Keratinocyte (primary cell): ENCODE measurements around the gene EPM2AIP1. TPM values are rescaled to one million over a fixed set of nuclear protein-coding genes. Genes with fewer than 3 reads are reported as not detected.

Source experiments
- DNase-seq: peaks from one replicate; pipeline ENCODE4 v3.0.0-alpha.2; 2011; ENCODE audit warnings: low read depth, missing footprints, low spot score
- FAIRE-seq: peaks from 2 replicates; lab custom pipeline; 2011; peaks lifted over from hg19 to GRCh38; lab: Jason Lieb, UNC
- H2AFZ ChIP-seq: 2 replicates; pipeline ENCODE4 v1.6.0; 2012; ENCODE audit warnings: low read length, control low read depth, inconsistent platforms; ENCODE audit not compliant: control insufficient read depth
- H3K27ac ChIP-seq: 2 replicates; pipeline ENCODE4 v1.5.1; 2011; ENCODE audit warnings: low read length; ENCODE audit not compliant: control insufficient read depth, insufficient read depth
- H3K27me3 ChIP-seq: 3 replicates; pipeline ENCODE4 v1.6.0; 2011; ENCODE audit warnings: low read length; ENCODE audit not compliant: control insufficient read depth, insufficient read depth; ENCODE audit errors: extremely low read depth
- H3K36me3 ChIP-seq, 2 experiments: 2 replicates in 1 of 2; 3 replicates in 1 of 2; pipeline ENCODE4 v1.5.1; 2011; ENCODE audit warnings: low read length in 2 of 2, mild to moderate bottlenecking in 1 of 2; ENCODE audit not compliant: control insufficient read depth in 2 of 2, insufficient read depth in 2 of 2; ENCODE audit errors: extremely low read depth in 1 of 2
- H3K4me1 ChIP-seq: 3 replicates; pipeline ENCODE4 v1.5.1; 2011; ENCODE audit warnings: low read length; ENCODE audit not compliant: control insufficient read depth, insufficient read depth; ENCODE audit errors: extremely low read depth
- H3K4me2 ChIP-seq: 3 replicates; pipeline ENCODE4 v1.6.0; 2011; ENCODE audit warnings: low read depth, low read length; ENCODE audit not compliant: control insufficient read depth, insufficient read depth; ENCODE audit errors: extremely low read depth
- H3K4me3 ChIP-seq, 3 experiments: fragments of 200-600 bp in 1 of 3; sonication (generic) in 1 of 3; 2 replicates in 2 of 3; 3 replicates in 1 of 3; pipeline ENCODE4 v1.5.1; 2011 to 2016; ENCODE audit warnings: low read length in 3 of 3, mild to moderate bottlenecking in 3 of 3, control low read depth in 2 of 3, inconsistent platforms in 1 of 3, low read depth in 1 of 3, mixed read lengths in 1 of 3, mixed run types in 1 of 3, moderate library complexity in 1 of 3; ENCODE audit not compliant: control insufficient read depth in 2 of 3, insufficient read depth in 2 of 3; ENCODE audit errors: extremely low read depth in 1 of 3
- H3K79me2 ChIP-seq: 2 replicates; pipeline ENCODE4 v1.6.0; 2012; ENCODE audit warnings: low read length; ENCODE audit not compliant: control insufficient read depth, insufficient read depth
- H3K9ac ChIP-seq: 3 replicates; pipeline ENCODE4 v1.6.0; 2011; ENCODE audit warnings: low read length; ENCODE audit not compliant: control insufficient read depth, insufficient read depth; ENCODE audit errors: extremely low read depth
- H3K9me1 ChIP-seq: 3 replicates; pipeline ENCODE4 v1.6.0; 2011; ENCODE audit warnings: low read length; ENCODE audit not compliant: control insufficient read depth, insufficient read depth; ENCODE audit errors: extremely low read depth
- H3K9me3 ChIP-seq: 2 replicates; pipeline ENCODE4 v1.5.1; 2012; ENCODE audit warnings: low read depth, low read length; ENCODE audit not compliant: control insufficient read depth
- H4K20me1 ChIP-seq: 3 replicates; pipeline ENCODE4 v1.6.0; 2011; ENCODE audit warnings: low read length; ENCODE audit not compliant: control insufficient read depth, insufficient read depth; ENCODE audit errors: extremely low read depth
- CTCF ChIP-seq, 3 experiments: IDR thresholded peaks in 1 of 3; conservative IDR thresholded peaks in 1 of 3; optimal IDR thresholded peaks in 1 of 3; 2 replicates in 2 of 3; 3 replicates in 1 of 3; pipeline versions ENCODE3 to v1.5.1; 2011; ENCODE audit warnings: low read length in 3 of 3, mild to moderate bottlenecking in 3 of 3, moderate library complexity in 2 of 3, control low read depth in 1 of 3, inconsistent platforms in 1 of 3; ENCODE audit not compliant: insufficient read depth in 2 of 3; ENCODE audit errors: extremely low read depth in 1 of 3
- EZH2 ChIP-seq: IDR thresholded peaks from one replicate; pipeline ENCODE4 v1.6.1; 2012; ENCODE audit warnings: inconsistent platforms, mild to moderate bottlenecking, low read length, moderate library complexity
- dilution Hi-C: fragments of 300-500 bp; cut with MboI; formaldehyde crosslinking; loops from one replicate; pipeline ENCODE4 v1.7.0; 2020; ENCODE audit warnings: low sequenced_read_pairs; ENCODE audit not compliant: extremely low pct_ligation_motif_present
- polyA plus RNA-seq, 5 experiments: library from polyadenylated mRNA; depleted of rRNA in 3 of 5; stranded (reverse) in 3 of 5; stranded (forward) in 1 of 5; unstranded in 1 of 5; fragments of >200 nt; gene quantifications; 1 replicate in 1 of 5; 2 replicates in 3 of 5; 3 replicates in 1 of 5; pipeline versions ENCODE4 v1.2.1 to v1.2.3, GENCODE V29; 2011 to 2012; ENCODE audit warnings: missing spikeins in 2 of 5, low read depth in 1 of 5, low replicate concordance in 1 of 5

The EPM2AIP1 gene
- polyA plus RNA-seq, 1 donor (not counting 4 experiments of a cell fraction or from before 2014, with no cell fraction given), result 5.5 TPM

GRCh38 chr3:36989005-36989404, 3.9 kb downstream of the EPM2AIP1 start:
- TF ChIP-seq CTCF (optimal IDR thresholded peaks at IDR 0.05 in 1 of 3, IDR thresholded peaks at IDR 0.05 in 1 of 3, conservative IDR thresholded peaks at IDR 0.05 in 1 of 3; ENCODE audit: extremely low read depth in 1 of 3, insufficient read depth in 2 of 3, low read length in 3 of 3) (no peak), EZH2 (no peak)

GRCh38 chr3:36988356-36988755, 4.6 kb downstream of the EPM2AIP1 start:
- Histone ChIP-seq H3K27me3 (no peaks in the 10 kb centered on the region), H3K27ac (no peak overlapping the region), H3K4me3 (no peak overlapping the region), H3K9ac (no peak overlapping the region), H3K9me1 (no peaks in the 10 kb centered on the region), H3K9me3 (no peaks in the 10 kb centered on the region), H3K4me1 (peaks cover 28% of the 10 kb centered on the region), H3K79me2 (peaks cover 43% of the 10 kb centered on the region), H2AFZ (no peak overlapping the region), H4K20me1 (peaks cover 3% of the 10 kb centered on the region), H3K36me3 (peaks cover 8 to 15% of the 10 kb centered on the region in 2 experiments), H3K4me2 (no peak overlapping the region)
- DNase-seq (no peak), FAIRE-seq (no peak)
- dilution Hi-C loops, result no loop called here
- no peak for TF ChIP-seq EZH2
- TF ChIP-seq CTCF (optimal IDR thresholded peaks at IDR 0.05 in 1 of 3, IDR thresholded peaks at IDR 0.05 in 1 of 3, conservative IDR thresholded peaks at IDR 0.05 in 1 of 3; ENCODE audit: extremely low read depth in 1 of 3, insufficient read depth in 2 of 3, low read length in 3 of 3), result no peak

More at GRCh38 chr3:36989005-36989404, 3.9 kb downstream of the EPM2AIP1 start:
- H2AFZ ChIP-seq, result no peak overlapping the region
- dilution Hi-C loops, result no loop called here
- peaks cover 28% of the 10 kb centered on the region for H3K4me1 ChIP-seq
- FAIRE-seq (no peak), DNase-seq (no peak)
- peak overlapping the region; percentile 67 for H3K4me2 ChIP-seq
- H3K27me3 ChIP-seq, result no peaks in the 10 kb centered on the region
- no peak overlapping the region for H3K27ac ChIP-seq
- peaks cover 8 to 15% of the 10 kb centered on the region in 2 experiments for H3K36me3 ChIP-seq
- peaks cover 3% of the 10 kb centered on the region for H4K20me1 ChIP-seq
- peaks cover 45% of the 10 kb centered on the region for H3K79me2 ChIP-seq
- no peaks in the 10 kb centered on the region for H3K9me1 ChIP-seq
- H3K9me3 ChIP-seq, result no peaks in the 10 kb centered on the region
- H3K9ac ChIP-seq, result no peak overlapping the region
- H3K4me3 ChIP-seq, result no peak overlapping the region
